Transverse colon (tissue), 4 donors: Measurements from ENCODE around the gene CRIP2. TPM values are rescaled to one million over a fixed set of nuclear protein-coding genes. Genes with fewer than 3 reads are reported as not detected.

ENCODE experiments used
- DNase-seq: peaks from one replicate; pipeline ENCODE4 v3.0.0-alpha.2; 2019
- H3K27ac ChIP-seq, 4 donors: fragments of 200-600 bp; sonication (generic); 2 replicates each; pipeline ENCODE4 v1.5.1; 2016 to 2018; ENCODE audit warnings: inconsistent platforms in 4 of 4
- H3K27me3 ChIP-seq: fragments of 200-600 bp; sonication (generic); 2 replicates; pipeline ENCODE4 v1.5.1; 2017; ENCODE audit warnings: inconsistent platforms
- H3K36me3 ChIP-seq, 4 donors: fragments of 200-600 bp; sonication (generic); 2 replicates each; pipeline ENCODE4 v1.5.1; 2017 to 2019; ENCODE audit warnings: inconsistent platforms in 4 of 4
- H3K4me1 ChIP-seq, 4 donors: fragments of 200-600 bp; sonication (generic); 2 replicates each; pipeline ENCODE4 v1.5.1; 2017 to 2020; ENCODE audit warnings: inconsistent platforms in 4 of 4
- H3K4me3 ChIP-seq, 4 donors: fragments of 200-600 bp; sonication (generic); 1 replicate in 1 of 4; 2 replicates in 3 of 4; pipeline versions ENCODE4 v1.5.1 to v1.6.1; 2017 to 2019; ENCODE audit warnings: inconsistent platforms in 4 of 4
- H3K9me3 ChIP-seq, 2 donors: fragments of 200-600 bp; sonication (generic); 2 replicates each; pipeline ENCODE4 v1.5.1; 2017 to 2019; ENCODE audit warnings: inconsistent platforms in 2 of 2
- EP300 ChIP-seq: sonication (generic); formaldehyde crosslinking; IDR thresholded peaks from one replicate; pipeline ENCODE4 v1.6.1; 2017; ENCODE audit warnings: antibody characterized with exemption, low read depth
- POLR2A ChIP-seq: fragments of 450-650 bp; IDR thresholded peaks from one replicate; pipeline ENCODE4 v1.6.1; 2016; ENCODE audit warnings: antibody characterized with exemption, mild to moderate bottlenecking, moderate library complexity
- POLR2AphosphoS5 ChIP-seq, 3 donors: sonication (generic); formaldehyde crosslinking; IDR thresholded peaks; one replicate each; pipeline ENCODE4 v1.6.1; 2016; ENCODE audit warnings: antibody characterized with exemption in 3 of 3
- WGBS, 2 donors: methylation state at CpG; one replicate each; pipeline ENCODE4 v1.1.5; 2018; ENCODE audit warnings: low coverage in 1 of 2; 5-methylcytosine and 5-hydroxymethylcytosine counted together
- in situ Hi-C, 4 donors: fragments of 200-750 bp; cut with MboI; loops; one replicate each; pipeline versions ENCODE4 v1.15.0 to v1.15.1; 2017; ENCODE audit warnings: low sequenced_read_pairs in 3 of 4, low pct_ligation_motif_present in 1 of 4, low pct_unique_long_range_greater_than_20kb in 1 of 4
- intact Hi-C: fragments of 100-400 bp; cut with DNase I; formaldehyde crosslinking; loops from one replicate; pipeline ENCODE4 v1.15.1; 2023; ENCODE audit warnings: low total_unique reads
- total RNA-seq, 4 donors: library from RNA; depleted of rRNA; stranded (reverse); fragments of >200 nt; gene quantifications; one replicate each; pipeline ENCODE4 v1.1.0, GENCODE V29; 2016
- TF ChIP-seq, protein P1 (sequence below), 5 experiments: fragments of 200-600 bp in 3 of 5; fragments of 450-650 bp in 2 of 5; sonication (generic) in 3 of 5; IDR thresholded peaks; 1 replicate in 2 of 5; 2 replicates in 3 of 5; pipeline ENCODE4 v1.5.1; 2016 to 2017; ENCODE audit warnings: antibody characterized with exemption in 5 of 5, inconsistent platforms in 3 of 5, mild to moderate bottlenecking in 2 of 5, moderate library complexity in 1 of 5

The CRIP2 gene
- total RNA-seq, 4 donors from 2014 or later = 11.2 to 67.3 (median 22.4) TPM

DNA sequence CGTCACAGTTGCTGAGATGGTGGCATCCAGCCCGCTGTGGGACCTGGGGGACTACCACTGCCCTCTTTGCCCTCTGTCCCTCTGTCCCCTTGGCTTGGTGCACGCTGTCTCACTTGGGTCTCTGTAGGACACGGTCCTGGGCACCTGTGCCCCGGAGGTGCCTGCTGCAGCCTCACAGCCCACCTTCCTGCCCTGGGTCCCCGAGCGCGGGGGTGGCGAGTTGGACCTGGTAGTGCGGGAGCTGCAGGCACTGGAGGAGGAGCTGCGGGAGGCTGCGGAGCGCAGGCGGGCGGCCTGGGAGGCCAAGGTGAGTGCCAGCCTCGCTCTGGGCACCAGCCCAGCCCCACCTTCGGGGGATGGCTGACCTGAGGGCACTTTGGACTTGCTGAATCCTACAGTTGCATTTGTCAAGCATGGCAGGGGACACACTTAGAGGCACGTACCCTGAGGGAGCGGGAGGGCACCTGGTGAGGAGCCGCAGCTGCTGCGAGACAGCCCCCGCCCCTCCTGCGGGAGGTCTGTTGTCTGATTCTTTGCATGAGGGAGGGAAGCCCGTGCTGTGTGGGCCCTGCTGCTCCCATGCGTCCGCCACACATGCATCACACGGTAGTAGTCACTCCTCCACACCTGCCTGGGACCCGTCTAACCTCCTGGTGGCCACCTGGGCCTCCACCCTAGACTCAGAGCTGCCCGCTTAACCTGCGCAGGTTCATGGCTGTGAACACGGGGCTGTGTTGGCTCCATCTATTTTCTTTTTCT lies 23.2 kb downstream of the CRIP2 start:
- intact Hi-C loops (no loop called here), in situ Hi-C loops (no loop called here)

DNA sequence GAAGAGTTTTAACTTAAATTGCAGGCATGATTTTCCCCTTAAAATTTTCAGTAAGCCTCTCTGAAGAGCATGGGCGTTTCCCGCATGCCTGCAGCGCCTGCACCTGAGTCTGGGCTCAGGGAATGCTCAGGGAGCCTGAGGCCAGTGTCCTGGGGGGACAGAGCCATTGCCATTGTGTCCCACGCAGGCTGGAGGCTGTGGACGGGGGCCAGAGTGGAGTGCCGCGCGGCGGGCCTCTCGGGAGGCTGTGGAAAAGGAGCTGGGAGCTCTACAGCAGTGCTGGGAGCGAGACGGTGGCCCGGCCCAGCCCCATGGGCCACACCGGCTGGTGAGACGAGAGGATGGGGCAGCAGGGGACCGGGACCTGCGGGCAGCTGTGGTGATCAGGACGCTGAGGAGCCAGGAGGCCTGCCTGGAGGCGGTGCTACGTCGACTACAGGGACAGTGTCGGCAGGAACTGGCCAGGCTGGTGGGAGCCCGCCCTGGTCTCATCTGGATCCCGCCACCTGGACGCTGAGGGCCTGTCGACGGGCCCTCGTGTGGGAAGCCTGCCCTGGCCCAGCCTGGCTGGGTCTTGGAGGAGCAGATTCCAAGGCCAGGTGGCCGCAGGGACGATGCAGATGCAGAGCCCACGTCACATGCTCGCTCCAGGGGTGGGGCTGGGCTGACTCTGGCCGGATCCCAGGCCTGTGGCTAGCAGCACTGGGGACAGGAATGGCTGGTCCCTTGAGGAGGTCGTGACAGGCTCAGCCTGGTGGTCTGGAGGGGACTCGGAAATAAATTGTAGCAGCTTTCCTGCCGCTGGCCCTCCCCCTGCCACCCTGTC lies 24.0 kb downstream of the CRIP2 start:
- H3K9me3 ChIP-seq = no peaks in the 10 kb centered on the region
- DNase-seq = no peak
- in situ Hi-C loops = no loop called here
- H3K36me3 ChIP-seq = no peaks in the 10 kb centered on the region
- WGBS, 2 donors = 94% methylated on average over 28 of the region's 36 CpGs; no CpG with 5 or more reads in 1 of the 2 donors
- no peak overlapping the region for H3K4me3 ChIP-seq
- no peaks in the 10 kb centered on the region for H3K4me1 ChIP-seq
- no peak overlapping the region for H3K27ac ChIP-seq
- TF ChIP-seq, protein P1, sequence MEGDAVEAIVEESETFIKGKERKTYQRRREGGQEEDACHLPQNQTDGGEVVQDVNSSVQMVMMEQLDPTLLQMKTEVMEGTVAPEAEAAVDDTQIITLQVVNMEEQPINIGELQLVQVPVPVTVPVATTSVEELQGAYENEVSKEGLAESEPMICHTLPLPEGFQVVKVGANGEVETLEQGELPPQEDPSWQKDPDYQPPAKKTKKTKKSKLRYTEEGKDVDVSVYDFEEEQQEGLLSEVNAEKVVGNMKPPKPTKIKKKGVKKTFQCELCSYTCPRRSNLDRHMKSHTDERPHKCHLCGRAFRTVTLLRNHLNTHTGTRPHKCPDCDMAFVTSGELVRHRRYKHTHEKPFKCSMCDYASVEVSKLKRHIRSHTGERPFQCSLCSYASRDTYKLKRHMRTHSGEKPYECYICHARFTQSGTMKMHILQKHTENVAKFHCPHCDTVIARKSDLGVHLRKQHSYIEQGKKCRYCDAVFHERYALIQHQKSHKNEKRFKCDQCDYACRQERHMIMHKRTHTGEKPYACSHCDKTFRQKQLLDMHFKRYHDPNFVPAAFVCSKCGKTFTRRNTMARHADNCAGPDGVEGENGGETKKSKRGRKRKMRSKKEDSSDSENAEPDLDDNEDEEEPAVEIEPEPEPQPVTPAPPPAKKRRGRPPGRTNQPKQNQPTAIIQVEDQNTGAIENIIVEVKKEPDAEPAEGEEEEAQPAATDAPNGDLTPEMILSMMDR (IDR thresholded peaks at IDR 0.05) = no peak
- TF ChIP-seq POLR2AphosphoS5 (IDR thresholded peaks at IDR 0.05) (no peak), EP300 (no peak), POLR2A (no peak)
- no peaks in the 10 kb centered on the region for H3K27me3 ChIP-seq
- intact Hi-C loops = no loop called here

More for the DNA sequence above, 23.2 kb downstream of the CRIP2 start:
- DNase-seq = no peak
- no peaks in the 10 kb centered on the region for H3K4me1 ChIP-seq
- H3K36me3 ChIP-seq = no peaks in the 10 kb centered on the region
- no peaks in the 10 kb centered on the region for H3K27me3 ChIP-seq
- WGBS, 2 donors = 93% methylated on average over 3 to 31 of the region's 31 CpGs
- H3K4me3 ChIP-seq = no peak overlapping the region
- TF ChIP-seq, protein P1 (IDR thresholded peaks at IDR 0.05) = no peak
- no peak for TF ChIP-seq POLR2A
- no peak for TF ChIP-seq EP300
- no peak for TF ChIP-seq POLR2AphosphoS5 (IDR thresholded peaks at IDR 0.05)
- no peaks in the 10 kb centered on the region for H3K9me3 ChIP-seq
- no peak overlapping the region for H3K27ac ChIP-seq

DNA sequence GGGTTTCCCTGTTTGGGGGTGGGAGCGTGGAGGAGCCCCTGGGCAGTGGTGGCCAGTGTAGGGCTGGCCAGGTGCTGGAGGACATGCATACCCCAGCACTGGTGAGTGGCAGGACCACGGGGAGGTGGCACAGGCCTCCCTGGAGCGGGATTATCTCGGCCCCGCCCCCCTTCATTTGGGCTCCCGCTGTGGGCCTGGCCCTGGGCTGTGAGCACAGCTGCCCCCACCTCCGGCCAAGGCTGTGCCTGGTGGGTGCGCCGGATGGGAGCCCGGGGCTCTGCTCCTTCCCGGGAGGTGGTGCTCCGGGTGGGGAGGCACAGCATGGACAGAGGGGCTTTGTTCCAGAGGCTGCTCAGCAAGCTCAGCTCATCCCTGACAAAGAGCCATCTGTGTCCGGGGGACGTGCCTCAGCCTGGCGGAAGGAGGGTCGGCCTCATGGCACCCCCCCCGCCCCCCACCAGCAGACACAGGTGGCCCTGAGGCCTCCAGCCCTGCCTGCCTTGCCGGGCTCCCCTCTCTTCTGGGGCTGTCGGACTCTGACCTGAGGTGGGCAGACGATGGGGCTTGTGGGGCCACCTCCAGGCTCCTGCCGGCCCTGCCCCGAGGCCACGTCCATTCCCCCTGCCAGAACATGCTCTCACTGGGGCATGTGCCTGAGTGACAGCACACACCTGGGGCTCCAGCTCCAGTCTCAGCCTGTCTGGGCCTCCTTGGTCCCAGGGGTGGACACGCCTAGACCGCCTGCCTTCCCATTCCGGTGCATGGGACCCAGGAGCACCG lies 24.8 kb downstream of the CRIP2 start:
- TF ChIP-seq POLR2AphosphoS5 (IDR thresholded peaks at IDR 0.05) (no peak), EP300 (no peak)
- no peak overlapping the region for H3K4me3 ChIP-seq
- no peaks in the 10 kb centered on the region for H3K27me3 ChIP-seq
- H3K27ac ChIP-seq = no peak overlapping the region
- H3K4me1 ChIP-seq = no peaks in the 10 kb centered on the region
- in situ Hi-C loops = no loop called here
- intact Hi-C loops = no loop called here
- no peak for DNase-seq
- H3K36me3 ChIP-seq = no peaks in the 10 kb centered on the region
- H3K9me3 ChIP-seq = no peaks in the 10 kb centered on the region
- 90% methylated on average over 17 of the region's 27 CpGs; no CpG with 5 or more reads in 1 of the 2 donors for WGBS, 2 donors

DNA sequence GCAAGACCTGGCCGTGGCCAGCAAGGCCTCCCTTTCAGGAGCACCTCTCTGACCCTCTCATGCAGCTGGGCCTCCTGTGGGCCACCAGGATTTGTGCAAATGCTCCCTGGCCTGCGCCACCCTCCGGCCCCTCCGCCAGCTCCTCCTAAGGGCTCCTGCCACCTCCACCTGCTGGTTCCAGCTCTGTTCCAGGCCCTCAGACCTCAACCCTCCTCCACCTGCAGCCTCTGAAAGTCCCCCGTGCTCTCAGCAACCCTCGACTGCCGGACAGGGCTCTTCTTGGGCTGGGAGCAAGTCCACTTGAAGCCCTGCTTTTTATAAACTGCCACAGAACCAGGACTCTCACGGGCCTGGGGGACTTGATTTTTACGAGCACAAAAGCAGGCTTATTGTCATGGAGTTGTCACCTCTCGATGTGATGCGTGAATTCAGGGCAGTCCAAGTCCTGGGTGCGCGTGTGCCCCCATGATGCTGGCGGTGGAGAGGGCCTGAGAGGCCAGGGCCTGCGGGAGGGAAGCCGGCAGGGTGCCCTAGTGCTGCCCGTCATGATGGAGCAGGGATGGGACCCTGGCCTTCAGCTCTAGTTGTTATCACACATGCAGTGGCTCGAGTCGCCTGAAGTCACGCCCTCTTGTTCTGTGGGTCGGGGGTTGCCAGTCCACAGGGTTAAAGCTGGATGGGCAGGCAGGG lies 25.6 kb downstream of the CRIP2 start:
- TF ChIP-seq POLR2A = no peak
- TF ChIP-seq, protein P1 (IDR thresholded peaks at IDR 0.05) = no peak
- no peak for TF ChIP-seq EP300
- no peak for TF ChIP-seq POLR2AphosphoS5 (IDR thresholded peaks at IDR 0.05)
- H3K4me3 ChIP-seq = no peak overlapping the region
- WGBS, 2 donors = 81% methylated on average over 20 of the region's 21 CpGs; no CpG with 5 or more reads in 1 of the 2 donors
- no peaks in the 10 kb centered on the region for H3K27me3 ChIP-seq
- no peaks in the 10 kb centered on the region for H3K36me3 ChIP-seq
- in situ Hi-C loops (no loop called here), intact Hi-C loops (no loop called here)
- no peaks in the 10 kb centered on the region for H3K4me1 ChIP-seq
- DNase-seq = no peak
- no peaks in the 10 kb centered on the region for H3K9me3 ChIP-seq
- no peak overlapping the region for H3K27ac ChIP-seq
